Upper lobe of left lung (tissue), 4 donors: ENCODE measurements around the gene UNC45A.
"Not testable (repeated sequence)": the region's sequence is repeated elsewhere in the genome, so short reads cannot be mapped to it uniquely, and the experiment has no call there.

Source experiments
- CTCF ChIP-seq, 6 experiments: fragments of 450-650 bp in 4 of 6; fragments of 200-600 bp in 2 of 6; sonication (generic) in 2 of 6; IDR thresholded peaks; one replicate each; pipeline ENCODE4 v1.5.1; 2016 to 2019; ENCODE audit warnings: antibody characterized with exemption in 6 of 6
- EP300 ChIP-seq, 4 donors: sonication (generic); formaldehyde crosslinking; IDR thresholded peaks; one replicate each; pipeline ENCODE4 v1.5.1; 2017; ENCODE audit warnings: antibody characterized with exemption in 4 of 4, control low read depth in 2 of 4
- POLR2A ChIP-seq, 4 donors: fragments of 450-650 bp; IDR thresholded peaks; one replicate each; pipeline ENCODE4 v1.5.1; 2016 to 2017; ENCODE audit warnings: antibody characterized with exemption in 4 of 4, mild to moderate bottlenecking in 2 of 4
- POLR2AphosphoS5 ChIP-seq, 2 donors: sonication (generic); formaldehyde crosslinking; IDR thresholded peaks; one replicate each; pipeline ENCODE4 v1.5.1; 2017; ENCODE audit warnings: antibody characterized with exemption in 2 of 2

- TF ChIP-seq POLR2AphosphoS5, CTCF, POLR2A, EP300 (IDR thresholded peaks at IDR 0.05): not testable (repeated sequence)
Observed at GRCh38 chr15:90922712-90923322, 12.3 kb upstream of the UNC45A start.
